Measurements from ENCODE around the gene DAAM1. TPM values are rescaled to one million over a fixed set of nuclear protein-coding genes. Genes with fewer than 3 reads are reported as not detected.

The DAAM1 gene
- polyA plus RNA-seq, 1 donor from 2014 or later, result 161 TPM

GRCh38 chr14:59256331-59256730 lies 67.9 kb downstream of the DAAM1 start:
- no peak overlapping the region for H3K27ac ChIP-seq (ENCODE audit: low read length)
- H3K79me2 ChIP-seq (replicated peaks; ENCODE audit: insufficient read depth, low read length), result peaks cover 46% of the 10 kb centered on the region
- no peaks in the 10 kb centered on the region for H3K36me3 ChIP-seq (ENCODE audit: insufficient read depth, low read length)
- TF ChIP-seq MXI1 (conservative IDR thresholded peaks at IDR 0.05; ENCODE audit: poor library complexity, severe bottlenecking) (no peak), EP300 (conservative IDR thresholded peaks at IDR 0.05; ENCODE audit: poor library complexity, severe bottlenecking) (no peak), EZH2 (IDR thresholded peaks at IDR 0.05; ENCODE audit: borderline replicate concordance, insufficient read depth, low read length, poor library complexity, severe bottlenecking) (no peak), TAF1 (IDR thresholded peaks at IDR 0.05; ENCODE audit: low read depth) (no peak), SMC3 (conservative IDR thresholded peaks at IDR 0.05; ENCODE audit: poor library complexity) (no peak), POLR2AphosphoS5 (IDR thresholded peaks at IDR 0.05) (no peak), RAD21 (conservative IDR thresholded peaks at IDR 0.05) (no peak)
- TF ChIP-seq, protein P1, sequence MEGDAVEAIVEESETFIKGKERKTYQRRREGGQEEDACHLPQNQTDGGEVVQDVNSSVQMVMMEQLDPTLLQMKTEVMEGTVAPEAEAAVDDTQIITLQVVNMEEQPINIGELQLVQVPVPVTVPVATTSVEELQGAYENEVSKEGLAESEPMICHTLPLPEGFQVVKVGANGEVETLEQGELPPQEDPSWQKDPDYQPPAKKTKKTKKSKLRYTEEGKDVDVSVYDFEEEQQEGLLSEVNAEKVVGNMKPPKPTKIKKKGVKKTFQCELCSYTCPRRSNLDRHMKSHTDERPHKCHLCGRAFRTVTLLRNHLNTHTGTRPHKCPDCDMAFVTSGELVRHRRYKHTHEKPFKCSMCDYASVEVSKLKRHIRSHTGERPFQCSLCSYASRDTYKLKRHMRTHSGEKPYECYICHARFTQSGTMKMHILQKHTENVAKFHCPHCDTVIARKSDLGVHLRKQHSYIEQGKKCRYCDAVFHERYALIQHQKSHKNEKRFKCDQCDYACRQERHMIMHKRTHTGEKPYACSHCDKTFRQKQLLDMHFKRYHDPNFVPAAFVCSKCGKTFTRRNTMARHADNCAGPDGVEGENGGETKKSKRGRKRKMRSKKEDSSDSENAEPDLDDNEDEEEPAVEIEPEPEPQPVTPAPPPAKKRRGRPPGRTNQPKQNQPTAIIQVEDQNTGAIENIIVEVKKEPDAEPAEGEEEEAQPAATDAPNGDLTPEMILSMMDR (IDR thresholded peaks at IDR 0.05; ENCODE audit: poor library complexity, severe bottlenecking), result no peak
- TF ChIP-seq, protein P2, sequence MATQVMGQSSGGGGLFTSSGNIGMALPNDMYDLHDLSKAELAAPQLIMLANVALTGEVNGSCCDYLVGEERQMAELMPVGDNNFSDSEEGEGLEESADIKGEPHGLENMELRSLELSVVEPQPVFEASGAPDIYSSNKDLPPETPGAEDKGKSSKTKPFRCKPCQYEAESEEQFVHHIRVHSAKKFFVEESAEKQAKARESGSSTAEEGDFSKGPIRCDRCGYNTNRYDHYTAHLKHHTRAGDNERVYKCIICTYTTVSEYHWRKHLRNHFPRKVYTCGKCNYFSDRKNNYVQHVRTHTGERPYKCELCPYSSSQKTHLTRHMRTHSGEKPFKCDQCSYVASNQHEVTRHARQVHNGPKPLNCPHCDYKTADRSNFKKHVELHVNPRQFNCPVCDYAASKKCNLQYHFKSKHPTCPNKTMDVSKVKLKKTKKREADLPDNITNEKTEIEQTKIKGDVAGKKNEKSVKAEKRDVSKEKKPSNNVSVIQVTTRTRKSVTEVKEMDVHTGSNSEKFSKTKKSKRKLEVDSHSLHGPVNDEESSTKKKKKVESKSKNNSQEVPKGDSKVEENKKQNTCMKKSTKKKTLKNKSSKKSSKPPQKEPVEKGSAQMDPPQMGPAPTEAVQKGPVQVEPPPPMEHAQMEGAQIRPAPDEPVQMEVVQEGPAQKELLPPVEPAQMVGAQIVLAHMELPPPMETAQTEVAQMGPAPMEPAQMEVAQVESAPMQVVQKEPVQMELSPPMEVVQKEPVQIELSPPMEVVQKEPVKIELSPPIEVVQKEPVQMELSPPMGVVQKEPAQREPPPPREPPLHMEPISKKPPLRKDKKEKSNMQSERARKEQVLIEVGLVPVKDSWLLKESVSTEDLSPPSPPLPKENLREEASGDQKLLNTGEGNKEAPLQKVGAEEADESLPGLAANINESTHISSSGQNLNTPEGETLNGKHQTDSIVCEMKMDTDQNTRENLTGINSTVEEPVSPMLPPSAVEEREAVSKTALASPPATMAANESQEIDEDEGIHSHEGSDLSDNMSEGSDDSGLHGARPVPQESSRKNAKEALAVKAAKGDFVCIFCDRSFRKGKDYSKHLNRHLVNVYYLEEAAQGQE (IDR thresholded peaks at IDR 0.05; ENCODE audit: borderline replicate concordance), result no peak
- no peaks in the 10 kb centered on the region for H3K9me3 ChIP-seq (ENCODE audit: low read length)
- no peak overlapping the region for H3K9ac ChIP-seq (ENCODE audit: low read length)
- H3F3A ChIP-seq (ENCODE audit: insufficient read depth, low read length, poor library complexity, severe bottlenecking), result no peaks in the 10 kb centered on the region
- H4K20me1 ChIP-seq (ENCODE audit: insufficient read depth), result peaks cover 28% of the 10 kb centered on the region
- no peaks in the 10 kb centered on the region for H3K27me3 ChIP-seq (ENCODE audit: insufficient read depth, low read depth, low read length)
- H3K9me2 ChIP-seq (ENCODE audit: insufficient read depth, low read length), result no peaks in the 10 kb centered on the region
- H2AFZ ChIP-seq (ENCODE audit: low read depth, low read length), result no peak overlapping the region
- no peak overlapping the region for H3K4me3 ChIP-seq (ENCODE audit: low read length)
- H3K4me2 ChIP-seq (ENCODE audit: low read length), result no peak overlapping the region

GRCh38 chr14:59261334-59261733 lies 72.9 kb downstream of the DAAM1 start:
- no peaks in the 10 kb centered on the region for H3K9me3 ChIP-seq (ENCODE audit: low read length)
- H3K36me3 ChIP-seq (ENCODE audit: insufficient read depth, low read length), result peaks cover 13% of the 10 kb centered on the region
- H3K27me3 ChIP-seq (ENCODE audit: insufficient read depth, low read depth, low read length), result no peaks in the 10 kb centered on the region

More at GRCh38 chr14:59261334-59261733, 72.9 kb downstream of the DAAM1 start:
- peaks cover 33% of the 10 kb centered on the region for H3K79me2 ChIP-seq (replicated peaks; ENCODE audit: insufficient read depth, low read length)
- no peak for TF ChIP-seq MXI1 (conservative IDR thresholded peaks at IDR 0.05; ENCODE audit: poor library complexity, severe bottlenecking)
- H3K27ac ChIP-seq (ENCODE audit: low read length), result no peak overlapping the region
- H3F3A ChIP-seq (ENCODE audit: insufficient read depth, low read length, poor library complexity, severe bottlenecking), result no peaks in the 10 kb centered on the region
- H3K9me2 ChIP-seq (ENCODE audit: insufficient read depth, low read length), result no peaks in the 10 kb centered on the region
- no peak overlapping the region for H3K9ac ChIP-seq (ENCODE audit: low read length)
- peaks cover 5% of the 10 kb centered on the region for H4K20me1 ChIP-seq (ENCODE audit: insufficient read depth)
- H2AFZ ChIP-seq (ENCODE audit: low read depth, low read length), result no peak overlapping the region
- no peak overlapping the region for H3K4me3 ChIP-seq (ENCODE audit: low read length)
- H3K4me2 ChIP-seq (ENCODE audit: low read length), result no peak overlapping the region

All from neural cell (in vitro differentiated cells).